Measurements from ENCODE around the gene SERPINH1.

The SERPINH1 gene

GRCh38 chr11:75532200-75533048 is 29.6 kb upstream of the SERPINH1 start:
- peak; percentile 71 for DNase-seq (ENCODE audit: low read depth)

- DNase-seq (ENCODE audit: low read depth): no peak
These were observed 28.2 kb upstream of the SERPINH1 start for GRCh38 chr11:75533896-75534258.

- no peak for DNase-seq (ENCODE audit: low read depth)
These were observed 27.6 kb upstream of the SERPINH1 start for GRCh38 chr11:75534259-75535069.

- no peak for DNase-seq (ENCODE audit: low read depth)
These were observed 27.0 kb upstream of the SERPINH1 start for GRCh38 chr11:75535071-75535470.

- no peak for DNase-seq (ENCODE audit: low read depth)
These were observed 25.0 kb upstream of the SERPINH1 start for GRCh38 chr11:75536786-75537641.

GRCh38 chr11:75537740-75538139 is 24.3 kb upstream of the SERPINH1 start:
- DNase-seq (ENCODE audit: low read depth): no peak

GRCh38 chr11:75538150-75538942 is 23.7 kb upstream of the SERPINH1 start:
- DNase-seq (ENCODE audit: low read depth): no peak

GRCh38 chr11:75539459-75540334 is 22.4 kb upstream of the SERPINH1 start:
- no peak for DNase-seq (ENCODE audit: low read depth)

- DNase-seq (ENCODE audit: low read depth): no peak
These were observed 20.6 kb upstream of the SERPINH1 start for GRCh38 chr11:75541193-75542087.

GRCh38 chr11:75542088-75542438 is 20.0 kb upstream of the SERPINH1 start:
- DNase-seq (ENCODE audit: low read depth): no peak

GRCh38 chr11:75543806-75544205 is 18.2 kb upstream of the SERPINH1 start:
- DNase-seq (ENCODE audit: low read depth): no peak

- no peak for DNase-seq (ENCODE audit: low read depth)
These were observed 14.9 kb upstream of the SERPINH1 start for GRCh38 chr11:75547177-75547576.

- no peak for DNase-seq (ENCODE audit: low read depth)
These were observed 14.4 kb upstream of the SERPINH1 start for GRCh38 chr11:75547617-75548058.

- no peak for DNase-seq (ENCODE audit: low read depth)
These were observed 13.3 kb upstream of the SERPINH1 start for GRCh38 chr11:75548595-75549272.

GRCh38 chr11:75549370-75549958 is 12.6 kb upstream of the SERPINH1 start:
- no peak for DNase-seq (ENCODE audit: low read depth)

- DNase-seq (ENCODE audit: low read depth): no peak
These were observed 8.9 kb upstream of the SERPINH1 start for GRCh38 chr11:75553182-75553581.

- DNase-seq (ENCODE audit: low read depth): no peak
These were observed 8.2 kb upstream of the SERPINH1 start for GRCh38 chr11:75553889-75554257.

- no peak for DNase-seq (ENCODE audit: low read depth)
These were observed 7.6 kb upstream of the SERPINH1 start for GRCh38 chr11:75554258-75555022.
